Ovary (tissue), 3 donors: Measurements from ENCODE around the gene AUTS2.

Experiments used
- EP300 ChIP-seq: sonication (generic); formaldehyde crosslinking; IDR thresholded peaks from one replicate; pipeline ENCODE4 v1.6.1; 2017; ENCODE audit warnings: antibody characterized with exemption
- POLR2A ChIP-seq: fragments of 450-650 bp; IDR thresholded peaks from one replicate; pipeline ENCODE4 v1.6.1; 2017; ENCODE audit warnings: antibody characterized with exemption, mild to moderate bottlenecking, moderate library complexity
- TF ChIP-seq, protein P1 (sequence below), 3 donors: fragments of 450-650 bp in 2 of 3; fragments of 200-600 bp in 1 of 3; IDR thresholded peaks; one replicate each; pipeline versions ENCODE4 v1.5.1 to v1.8.0; 2016 to 2022; ENCODE audit warnings: antibody characterized with exemption in 3 of 3, mild to moderate bottlenecking in 1 of 3
- donor health status: DM: no; HTN: no; CAD: no.

DNA sequence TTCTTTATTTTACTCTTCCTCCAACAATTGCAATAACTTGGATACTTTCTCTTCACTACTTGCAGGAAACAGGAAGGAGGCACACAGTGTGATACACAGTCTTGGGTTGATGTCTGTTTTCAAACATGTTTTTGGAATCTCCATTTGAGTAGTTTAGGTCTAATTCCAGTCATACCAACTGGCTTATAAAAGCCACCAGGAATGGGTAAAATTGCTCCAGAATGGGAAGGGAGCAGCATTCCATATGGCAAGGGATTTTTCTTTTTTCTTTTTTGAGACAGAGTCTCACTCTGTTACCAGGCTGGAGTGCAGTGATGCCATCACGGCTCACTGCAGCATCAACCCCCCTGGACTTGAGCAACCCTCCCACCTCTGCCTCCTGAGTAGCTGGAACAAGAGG lies 988.5 kb downstream of the AUTS2 start:
- no peak for TF ChIP-seq POLR2A
- TF ChIP-seq, protein P1, sequence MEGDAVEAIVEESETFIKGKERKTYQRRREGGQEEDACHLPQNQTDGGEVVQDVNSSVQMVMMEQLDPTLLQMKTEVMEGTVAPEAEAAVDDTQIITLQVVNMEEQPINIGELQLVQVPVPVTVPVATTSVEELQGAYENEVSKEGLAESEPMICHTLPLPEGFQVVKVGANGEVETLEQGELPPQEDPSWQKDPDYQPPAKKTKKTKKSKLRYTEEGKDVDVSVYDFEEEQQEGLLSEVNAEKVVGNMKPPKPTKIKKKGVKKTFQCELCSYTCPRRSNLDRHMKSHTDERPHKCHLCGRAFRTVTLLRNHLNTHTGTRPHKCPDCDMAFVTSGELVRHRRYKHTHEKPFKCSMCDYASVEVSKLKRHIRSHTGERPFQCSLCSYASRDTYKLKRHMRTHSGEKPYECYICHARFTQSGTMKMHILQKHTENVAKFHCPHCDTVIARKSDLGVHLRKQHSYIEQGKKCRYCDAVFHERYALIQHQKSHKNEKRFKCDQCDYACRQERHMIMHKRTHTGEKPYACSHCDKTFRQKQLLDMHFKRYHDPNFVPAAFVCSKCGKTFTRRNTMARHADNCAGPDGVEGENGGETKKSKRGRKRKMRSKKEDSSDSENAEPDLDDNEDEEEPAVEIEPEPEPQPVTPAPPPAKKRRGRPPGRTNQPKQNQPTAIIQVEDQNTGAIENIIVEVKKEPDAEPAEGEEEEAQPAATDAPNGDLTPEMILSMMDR (IDR thresholded peaks at IDR 0.05): no peak
- TF ChIP-seq EP300: no peak
